SK-N-SH treated with all-trans-retinoic acid at 6 μM for 48 hours (cell line): ENCODE results near the gene CHSY3.

ENCODE experiments used
- ATAC-seq: fragments of 200-7000 bp; cut with Tn5 transposase; 3 replicates; pipeline ENCODE4 v1.9.1; 2020; ENCODE audit warnings: mild to moderate bottlenecking, moderate library complexity
- ARNTL ChIP-seq: fragments of 450-650 bp; formaldehyde crosslinking; IDR thresholded peaks from 2 replicates; pipeline ENCODE4 v1.5.0; 2020; ENCODE audit warnings: low read depth, mild to moderate bottlenecking, moderate library complexity, borderline replicate concordance
- BACH2 ChIP-seq: fragments of 250-450 bp; sonication (Bioruptor Pico); IDR thresholded peaks from 2 replicates; pipeline ENCODE4 v1.9.0; 2021; ENCODE audit warnings: mild to moderate bottlenecking, borderline replicate concordance
- CSDC2 ChIP-seq: fragments of 250-450 bp; sonication (Bioruptor Pico); IDR thresholded peaks from 2 replicates; pipeline ENCODE4 v1.5.0; 2020; ENCODE audit warnings: mild to moderate bottlenecking, moderate library complexity
- ESRRG ChIP-seq: fragments of 250-450 bp; sonication (Bioruptor Pico); IDR thresholded peaks from 2 replicates; pipeline ENCODE4 v1.6.1; 2021; ENCODE audit warnings: mild to moderate bottlenecking
- GLIS3 ChIP-seq: fragments of 250-450 bp; sonication (Bioruptor Pico); IDR thresholded peaks from 2 replicates; pipeline ENCODE4 v1.5.0; 2020; ENCODE audit warnings: mild to moderate bottlenecking, moderate library complexity
- ISL1 ChIP-seq: fragments of 250-450 bp; sonication (Bioruptor Pico); IDR thresholded peaks from 2 replicates; pipeline ENCODE4 v2.1.2; 2022; ENCODE audit warnings: mild to moderate bottlenecking, moderate library complexity
- OSR1 ChIP-seq: fragments of 250-450 bp; sonication (Bioruptor Pico); IDR thresholded peaks from 2 replicates; pipeline ENCODE4 v1.8.0; 2022; ENCODE audit warnings: moderate library complexity, mild to moderate bottlenecking, inconsistent platforms
- PPARA ChIP-seq: fragments of 250-450 bp; sonication (Bioruptor Pico); IDR thresholded peaks from 2 replicates; pipeline ENCODE4 v1.5.0; 2020; ENCODE audit warnings: mild to moderate bottlenecking, borderline replicate concordance
- RARB ChIP-seq: fragments of 250-450 bp; sonication (Bioruptor Pico); IDR thresholded peaks from 2 replicates; pipeline ENCODE4 v1.8.0; 2021; ENCODE audit warnings: mild to moderate bottlenecking, moderate library complexity
- SNAI2 ChIP-seq: fragments of 250-450 bp; sonication (Bioruptor Pico); IDR thresholded peaks from 2 replicates; pipeline ENCODE4 v1.5.0; 2020; ENCODE audit warnings: mild to moderate bottlenecking, moderate library complexity
- TCF4 ChIP-seq: fragments of 250-450 bp; sonication (Bioruptor Pico); IDR thresholded peaks from 2 replicates; pipeline ENCODE4 v1.8.0; 2021; ENCODE audit warnings: mild to moderate bottlenecking, moderate library complexity, borderline replicate concordance
- TOX ChIP-seq: fragments of 250-450 bp; sonication (Bioruptor Pico); IDR thresholded peaks from 2 replicates; pipeline ENCODE4 v1.8.0; 2021; ENCODE audit warnings: mild to moderate bottlenecking, moderate library complexity, borderline replicate concordance
- ZC3H10 ChIP-seq: fragments of 250-450 bp; sonication (Bioruptor Pico); IDR thresholded peaks from 2 replicates; pipeline ENCODE4 v1.5.1; 2021; ENCODE audit warnings: mild to moderate bottlenecking, moderate library complexity
- ZFP3 ChIP-seq: fragments of 250-450 bp; sonication (Bioruptor Pico); IDR thresholded peaks from 2 replicates; pipeline ENCODE4 v1.5.0; 2020; ENCODE audit warnings: mild to moderate bottlenecking, moderate library complexity
- ZFP30 ChIP-seq: fragments of 450-650 bp; formaldehyde crosslinking; IDR thresholded peaks from 2 replicates; pipeline ENCODE4 v1.5.0; 2022; ENCODE audit warnings: mild to moderate bottlenecking, moderate library complexity
- ZNF565 ChIP-seq: fragments of 450-650 bp; formaldehyde crosslinking; conservative IDR thresholded peaks from 2 replicates; pipeline ENCODE4 v1.5.0; 2020; ENCODE audit warnings: low read depth, mild to moderate bottlenecking, moderate library complexity
- ZNF70 ChIP-seq: fragments of 450-650 bp; formaldehyde crosslinking; IDR thresholded peaks from 2 replicates; pipeline ENCODE4 v1.5.0; 2020; ENCODE audit warnings: mild to moderate bottlenecking, moderate library complexity
- ZNF8 ChIP-seq: fragments of 450-650 bp; formaldehyde crosslinking; IDR thresholded peaks from 2 replicates; pipeline ENCODE4 v1.5.0; 2020; ENCODE audit warnings: mild to moderate bottlenecking, moderate library complexity
- TF ChIP-seq, protein P1 (sequence below): fragments of 250-450 bp; sonication (Bioruptor Pico); IDR thresholded peaks from 2 replicates; pipeline ENCODE4 v1.5.1; 2021; ENCODE audit warnings: mild to moderate bottlenecking, moderate library complexity
- TF ChIP-seq, protein P2 (sequence below): fragments of 250-450 bp; sonication (Bioruptor Pico); IDR thresholded peaks from 2 replicates; pipeline ENCODE4 v1.8.0; 2020; ENCODE audit warnings: mild to moderate bottlenecking, moderate library complexity, borderline replicate concordance
- TF ChIP-seq, protein P3 (sequence below): fragments of 250-450 bp; sonication (Bioruptor Pico); IDR thresholded peaks from 2 replicates; pipeline ENCODE4 v1.8.0; 2021; ENCODE audit warnings: low read depth, mild to moderate bottlenecking, moderate library complexity, borderline replicate concordance
- TF ChIP-seq, protein P4 (sequence below): fragments of 250-450 bp; sonication (Bioruptor Pico); IDR thresholded peaks from 2 replicates; pipeline ENCODE4 v1.5.1; 2020; ENCODE audit warnings: low read depth, mild to moderate bottlenecking, moderate library complexity
- TF ChIP-seq, protein P5 (sequence below): fragments of 250-450 bp; sonication (Bioruptor Pico); IDR thresholded peaks from 2 replicates; pipeline ENCODE4 v1.5.0; 2020; ENCODE audit warnings: mild to moderate bottlenecking, moderate library complexity

CHSY3 gene

DNA sequence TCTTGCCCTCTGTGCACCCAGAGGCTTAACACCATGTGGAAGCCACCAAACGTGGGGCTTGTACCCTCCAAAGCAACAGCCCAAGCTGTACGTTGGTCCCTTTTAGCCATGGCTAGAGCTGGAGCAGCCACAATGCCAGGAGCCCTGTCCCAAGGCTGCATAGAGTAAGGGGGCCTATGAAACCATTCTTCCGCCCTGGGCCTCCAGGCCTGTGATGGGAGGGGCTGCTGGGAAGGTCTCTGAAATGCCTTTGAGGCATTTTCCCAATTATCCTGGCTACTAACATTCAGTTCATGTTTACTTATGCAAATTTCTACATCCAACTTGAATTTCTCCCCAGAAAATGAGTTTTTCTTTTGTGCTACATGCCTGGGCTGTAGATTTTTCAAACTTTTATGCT is 33.8 kb downstream of the CHSY3 start (continued):
- TF ChIP-seq, protein P1, sequence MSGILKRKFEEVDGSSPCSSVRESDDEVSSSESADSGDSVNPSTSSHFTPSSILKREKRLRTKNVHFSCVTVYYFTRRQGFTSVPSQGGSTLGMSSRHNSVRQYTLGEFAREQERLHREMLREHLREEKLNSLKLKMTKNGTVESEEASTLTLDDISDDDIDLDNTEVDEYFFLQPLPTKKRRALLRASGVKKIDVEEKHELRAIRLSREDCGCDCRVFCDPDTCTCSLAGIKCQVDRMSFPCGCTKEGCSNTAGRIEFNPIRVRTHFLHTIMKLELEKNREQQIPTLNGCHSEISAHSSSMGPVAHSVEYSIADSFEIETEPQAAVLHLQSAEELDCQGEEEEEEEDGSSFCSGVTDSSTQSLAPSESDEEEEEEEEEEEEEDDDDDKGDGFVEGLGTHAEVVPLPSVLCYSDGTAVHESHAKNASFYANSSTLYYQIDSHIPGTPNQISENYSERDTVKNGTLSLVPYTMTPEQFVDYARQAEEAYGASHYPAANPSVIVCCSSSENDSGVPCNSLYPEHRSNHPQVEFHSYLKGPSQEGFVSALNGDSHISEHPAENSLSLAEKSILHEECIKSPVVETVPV (CRISPR knock-in tag): no peak
- TF ChIP-seq ZC3H10 (CRISPR knock-in tag) (no peak), RARB (no peak)

DNA sequence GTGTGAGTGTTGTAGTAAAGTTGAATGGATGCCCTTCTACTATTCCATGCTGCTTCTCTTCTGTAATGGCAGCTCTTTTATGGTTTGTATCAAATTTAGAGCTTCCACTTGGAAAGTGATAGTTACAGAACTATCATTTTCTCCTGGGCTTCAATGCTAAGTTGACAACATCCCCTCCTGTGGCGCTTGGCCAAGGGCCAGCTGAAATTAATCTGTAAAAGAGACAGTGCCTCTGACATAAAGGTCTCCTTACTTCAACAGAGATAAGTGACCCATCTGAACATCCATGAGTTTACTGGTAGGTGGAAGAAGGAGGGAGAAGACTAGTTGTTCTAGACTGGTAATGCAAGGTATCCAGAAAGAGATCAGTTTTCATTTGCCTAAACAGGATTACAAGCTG is 39.7 kb downstream of the CHSY3 start:
- no peak for TF ChIP-seq ZFP3 (CRISPR knock-in tag)
- TF ChIP-seq PPARA: no peak
- no peak for TF ChIP-seq BACH2 (CRISPR knock-in tag)
- TF ChIP-seq ZC3H10 (CRISPR knock-in tag): no peak
- no peak for TF ChIP-seq TCF4 (CRISPR knock-in tag)
- TF ChIP-seq ZFP30 (CRISPR knock-in tag): no peak
- TF ChIP-seq ISL1 (CRISPR knock-in tag): no peak
- TF ChIP-seq, protein P2, sequence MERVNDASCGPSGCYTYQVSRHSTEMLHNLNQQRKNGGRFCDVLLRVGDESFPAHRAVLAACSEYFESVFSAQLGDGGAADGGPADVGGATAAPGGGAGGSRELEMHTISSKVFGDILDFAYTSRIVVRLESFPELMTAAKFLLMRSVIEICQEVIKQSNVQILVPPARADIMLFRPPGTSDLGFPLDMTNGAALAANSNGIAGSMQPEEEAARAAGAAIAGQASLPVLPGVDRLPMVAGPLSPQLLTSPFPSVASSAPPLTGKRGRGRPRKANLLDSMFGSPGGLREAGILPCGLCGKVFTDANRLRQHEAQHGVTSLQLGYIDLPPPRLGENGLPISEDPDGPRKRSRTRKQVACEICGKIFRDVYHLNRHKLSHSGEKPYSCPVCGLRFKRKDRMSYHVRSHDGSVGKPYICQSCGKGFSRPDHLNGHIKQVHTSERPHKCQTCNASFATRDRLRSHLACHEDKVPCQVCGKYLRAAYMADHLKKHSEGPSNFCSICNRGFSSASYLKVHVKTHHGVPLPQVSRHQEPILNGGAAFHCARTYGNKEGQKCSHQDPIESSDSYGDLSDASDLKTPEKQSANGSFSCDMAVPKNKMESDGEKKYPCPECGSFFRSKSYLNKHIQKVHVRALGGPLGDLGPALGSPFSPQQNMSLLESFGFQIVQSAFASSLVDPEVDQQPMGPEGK (CRISPR knock-in tag): no peak
- no peak for TF ChIP-seq RARB
- TF ChIP-seq ESRRG (CRISPR knock-in tag): no peak
- no peak for TF ChIP-seq ARNTL (CRISPR knock-in tag)
- TF ChIP-seq, protein P1 (CRISPR knock-in tag): no peak
- TF ChIP-seq, protein P3, sequence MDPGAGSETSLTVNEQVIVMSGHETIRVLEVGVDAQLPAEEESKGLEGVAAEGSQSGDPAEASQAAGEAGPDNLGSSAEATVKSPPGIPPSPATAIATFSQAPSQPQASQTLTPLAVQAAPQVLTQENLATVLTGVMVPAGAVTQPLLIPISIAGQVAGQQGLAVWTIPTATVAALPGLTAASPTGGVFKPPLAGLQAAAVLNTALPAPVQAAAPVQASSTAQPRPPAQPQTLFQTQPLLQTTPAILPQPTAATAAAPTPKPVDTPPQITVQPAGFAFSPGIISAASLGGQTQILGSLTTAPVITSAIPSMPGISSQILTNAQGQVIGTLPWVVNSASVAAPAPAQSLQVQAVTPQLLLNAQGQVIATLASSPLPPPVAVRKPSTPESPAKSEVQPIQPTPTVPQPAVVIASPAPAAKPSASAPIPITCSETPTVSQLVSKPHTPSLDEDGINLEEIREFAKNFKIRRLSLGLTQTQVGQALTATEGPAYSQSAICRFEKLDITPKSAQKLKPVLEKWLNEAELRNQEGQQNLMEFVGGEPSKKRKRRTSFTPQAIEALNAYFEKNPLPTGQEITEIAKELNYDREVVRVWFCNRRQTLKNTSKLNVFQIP (CRISPR knock-in tag): no peak
- TF ChIP-seq CSDC2 (CRISPR knock-in tag): no peak
- TF ChIP-seq, protein P4, sequence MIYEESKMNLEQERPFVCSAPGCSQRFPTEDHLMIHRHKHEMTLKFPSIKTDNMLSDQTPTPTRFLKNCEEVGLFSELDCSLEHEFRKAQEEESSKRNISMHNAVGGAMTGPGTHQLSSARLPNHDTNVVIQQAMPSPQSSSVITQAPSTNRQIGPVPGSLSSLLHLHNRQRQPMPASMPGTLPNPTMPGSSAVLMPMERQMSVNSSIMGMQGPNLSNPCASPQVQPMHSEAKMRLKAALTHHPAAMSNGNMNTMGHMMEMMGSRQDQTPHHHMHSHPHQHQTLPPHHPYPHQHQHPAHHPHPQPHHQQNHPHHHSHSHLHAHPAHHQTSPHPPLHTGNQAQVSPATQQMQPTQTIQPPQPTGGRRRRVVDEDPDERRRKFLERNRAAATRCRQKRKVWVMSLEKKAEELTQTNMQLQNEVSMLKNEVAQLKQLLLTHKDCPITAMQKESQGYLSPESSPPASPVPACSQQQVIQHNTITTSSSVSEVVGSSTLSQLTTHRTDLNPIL (CRISPR knock-in tag): no peak
- no peak for TF ChIP-seq OSR1 (CRISPR knock-in tag)
- ATAC-seq: no peak

DNA sequence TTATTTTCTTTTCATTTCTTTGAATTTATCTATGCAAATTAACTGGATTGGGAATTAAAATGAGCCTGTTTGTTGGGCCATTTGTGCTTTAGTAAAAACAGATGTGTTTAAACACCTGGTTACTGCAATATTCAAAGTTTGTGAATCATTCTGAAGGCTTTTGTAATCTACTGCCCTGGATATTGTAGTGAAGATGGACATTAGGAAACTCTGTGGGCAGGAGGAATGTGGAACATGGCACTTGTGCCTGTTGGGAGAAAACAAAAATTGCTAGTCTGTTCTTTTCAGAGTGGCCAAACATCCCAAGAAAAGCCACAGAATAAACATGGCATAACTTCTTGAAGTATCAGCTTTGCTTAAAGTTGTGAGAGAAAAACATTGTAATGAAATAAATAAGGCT is 40.8 kb downstream of the CHSY3 start:
- no peak for ATAC-seq
- no peak for TF ChIP-seq ZNF565 (CRISPR knock-in tag)
- no peak for TF ChIP-seq ZNF8 (CRISPR knock-in tag)
- TF ChIP-seq ZFP3 (CRISPR knock-in tag): no peak
- no peak for TF ChIP-seq RARB
- TF ChIP-seq GLIS3 (CRISPR knock-in tag): no peak
- TF ChIP-seq SNAI2 (CRISPR knock-in tag): no peak
- no peak for TF ChIP-seq ARNTL (CRISPR knock-in tag)
- TF ChIP-seq ESRRG (CRISPR knock-in tag): no peak
- no peak for TF ChIP-seq BACH2 (CRISPR knock-in tag)
- no peak for TF ChIP-seq CSDC2 (CRISPR knock-in tag)
- no peak for TF ChIP-seq TCF4 (CRISPR knock-in tag)
- TF ChIP-seq, protein P5, sequence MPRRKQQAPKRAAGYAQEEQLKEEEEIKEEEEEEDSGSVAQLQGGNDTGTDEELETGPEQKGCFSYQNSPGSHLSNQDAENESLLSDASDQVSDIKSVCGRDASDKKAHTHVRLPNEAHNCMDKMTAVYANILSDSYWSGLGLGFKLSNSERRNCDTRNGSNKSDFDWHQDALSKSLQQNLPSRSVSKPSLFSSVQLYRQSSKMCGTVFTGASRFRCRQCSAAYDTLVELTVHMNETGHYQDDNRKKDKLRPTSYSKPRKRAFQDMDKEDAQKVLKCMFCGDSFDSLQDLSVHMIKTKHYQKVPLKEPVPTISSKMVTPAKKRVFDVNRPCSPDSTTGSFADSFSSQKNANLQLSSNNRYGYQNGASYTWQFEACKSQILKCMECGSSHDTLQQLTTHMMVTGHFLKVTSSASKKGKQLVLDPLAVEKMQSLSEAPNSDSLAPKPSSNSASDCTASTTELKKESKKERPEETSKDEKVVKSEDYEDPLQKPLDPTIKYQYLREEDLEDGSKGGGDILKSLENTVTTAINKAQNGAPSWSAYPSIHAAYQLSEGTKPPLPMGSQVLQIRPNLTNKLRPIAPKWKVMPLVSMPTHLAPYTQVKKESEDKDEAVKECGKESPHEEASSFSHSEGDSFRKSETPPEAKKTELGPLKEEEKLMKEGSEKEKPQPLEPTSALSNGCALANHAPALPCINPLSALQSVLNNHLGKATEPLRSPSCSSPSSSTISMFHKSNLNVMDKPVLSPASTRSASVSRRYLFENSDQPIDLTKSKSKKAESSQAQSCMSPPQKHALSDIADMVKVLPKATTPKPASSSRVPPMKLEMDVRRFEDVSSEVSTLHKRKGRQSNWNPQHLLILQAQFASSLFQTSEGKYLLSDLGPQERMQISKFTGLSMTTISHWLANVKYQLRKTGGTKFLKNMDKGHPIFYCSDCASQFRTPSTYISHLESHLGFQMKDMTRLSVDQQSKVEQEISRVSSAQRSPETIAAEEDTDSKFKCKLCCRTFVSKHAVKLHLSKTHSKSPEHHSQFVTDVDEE: no peak
- no peak for TF ChIP-seq TOX
- TF ChIP-seq, protein P3 (CRISPR knock-in tag): no peak
- no peak for TF ChIP-seq ZNF70 (CRISPR knock-in tag)
- TF ChIP-seq, protein P4 (CRISPR knock-in tag): no peak
